ENCODE results near the gene PCED1B.

Gene PCED1B

DNA sequence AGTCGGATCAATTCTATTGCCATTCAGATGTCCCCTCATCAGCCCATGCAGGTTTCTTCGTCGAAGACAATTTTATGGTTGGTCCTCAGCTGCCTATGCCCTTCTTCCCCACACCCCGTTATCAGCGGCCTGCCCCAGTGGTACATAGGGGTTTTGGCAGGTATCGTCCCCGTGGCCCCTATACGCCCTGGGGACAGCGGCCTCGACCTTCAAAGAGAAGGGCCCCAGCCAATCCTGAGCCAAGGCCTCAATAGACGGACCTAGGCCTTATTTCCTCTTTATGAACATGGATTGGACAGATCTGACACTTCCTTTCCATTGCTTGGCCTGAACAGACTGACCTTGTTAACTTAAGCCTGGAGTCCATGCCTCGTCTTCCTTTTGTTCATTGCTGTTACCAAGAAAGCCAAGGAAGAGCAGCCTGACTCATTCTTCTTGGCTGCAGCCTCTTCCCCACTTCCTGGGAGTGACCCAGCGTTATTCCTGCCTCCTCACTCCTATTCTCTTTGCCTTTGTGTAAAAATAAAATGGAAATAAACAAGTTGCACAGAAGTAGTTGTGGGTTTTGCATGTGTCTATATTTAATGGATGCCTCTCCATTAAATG, 156.8 kb downstream of the PCED1B start:
- DNase-seq (ENCODE audit: low read depth), result no peak

DNA sequence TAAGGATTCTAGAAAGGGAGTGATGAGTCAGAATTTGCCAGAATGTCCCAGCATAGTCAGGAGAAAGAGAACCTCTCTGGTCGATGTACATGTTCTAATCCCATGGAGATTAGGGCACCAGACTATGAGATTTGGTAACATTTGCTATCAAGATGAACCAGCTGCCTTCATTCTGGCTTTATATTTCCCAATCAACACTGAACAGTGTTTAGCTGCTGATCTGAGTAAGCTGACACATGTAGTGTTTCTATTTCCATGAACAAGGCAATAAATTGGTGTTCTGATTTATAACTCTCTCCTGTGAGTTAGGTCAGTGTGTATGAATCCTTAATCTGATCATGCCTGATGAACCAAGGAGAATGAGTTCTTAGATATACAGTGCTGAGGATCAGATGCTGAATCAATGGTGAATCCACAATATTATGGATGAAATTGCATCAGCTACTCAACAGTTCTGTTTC, 158.4 kb downstream of the PCED1B start:
- DNase-seq (ENCODE audit: low read depth), result no peak

DNA sequence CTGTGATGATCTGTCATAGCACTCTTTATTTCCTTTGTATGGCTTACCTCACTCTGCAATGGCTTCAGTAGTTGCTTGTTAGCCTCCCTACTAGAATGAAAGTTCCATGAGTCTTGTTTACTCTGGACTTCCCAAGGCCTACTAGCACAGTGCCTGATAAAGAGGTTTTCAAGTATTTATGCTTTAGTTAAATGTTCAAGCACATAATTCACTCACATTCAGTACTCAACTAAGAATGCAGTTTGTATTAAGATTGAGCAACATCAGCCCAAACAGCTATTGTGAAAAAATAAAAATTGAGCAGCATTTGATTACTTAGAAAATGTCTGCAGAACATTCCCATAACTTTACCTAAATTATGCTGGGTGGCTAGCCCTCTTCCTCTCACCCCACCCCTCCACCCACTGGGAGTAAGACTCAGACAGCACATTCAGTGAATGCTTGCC, 159.3 kb downstream of the PCED1B start:
- no peak for DNase-seq (ENCODE audit: low read depth)

DNA sequence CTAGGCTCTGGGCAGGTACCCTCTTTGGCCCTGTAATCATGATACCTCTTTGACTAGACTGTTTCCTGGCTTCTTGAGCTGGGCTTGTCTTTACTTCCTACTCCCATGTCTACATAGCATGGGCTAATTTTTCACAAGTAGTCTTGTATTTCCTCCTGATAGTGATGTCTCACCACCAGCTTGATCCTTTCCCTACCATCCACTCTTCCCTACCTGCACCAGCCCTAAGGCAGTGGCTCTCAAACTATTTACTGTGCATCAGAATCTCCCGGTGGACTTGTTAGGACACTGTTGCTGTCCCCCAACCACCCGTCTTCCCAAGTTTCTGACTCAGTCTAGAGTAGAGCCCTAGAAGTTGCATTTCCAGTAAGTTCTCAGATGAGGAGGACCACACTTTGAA, 163.0 kb downstream of the PCED1B start:
- no peak for DNase-seq (ENCODE audit: low read depth)

DNA sequence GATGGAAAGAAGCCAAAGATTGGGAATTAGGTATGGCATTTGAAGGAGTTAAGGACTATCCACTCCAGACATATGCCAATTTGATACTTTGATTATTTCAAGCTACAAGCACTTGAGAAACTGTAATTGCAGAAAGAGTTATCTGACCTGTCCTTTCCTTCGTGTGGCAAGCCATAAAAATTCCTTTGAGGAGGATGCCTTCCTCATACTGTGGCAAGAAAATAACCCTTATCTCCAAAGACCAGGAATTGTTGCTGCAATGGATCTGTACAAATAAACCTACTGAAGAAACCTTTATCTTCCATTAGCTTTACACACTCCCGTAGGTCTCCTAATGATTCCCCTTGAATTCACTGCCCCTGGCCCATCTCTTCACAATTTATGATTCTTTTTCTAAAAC, 165.4 kb downstream of the PCED1B start:
- no peak for DNase-seq (ENCODE audit: low read depth)

DNA sequence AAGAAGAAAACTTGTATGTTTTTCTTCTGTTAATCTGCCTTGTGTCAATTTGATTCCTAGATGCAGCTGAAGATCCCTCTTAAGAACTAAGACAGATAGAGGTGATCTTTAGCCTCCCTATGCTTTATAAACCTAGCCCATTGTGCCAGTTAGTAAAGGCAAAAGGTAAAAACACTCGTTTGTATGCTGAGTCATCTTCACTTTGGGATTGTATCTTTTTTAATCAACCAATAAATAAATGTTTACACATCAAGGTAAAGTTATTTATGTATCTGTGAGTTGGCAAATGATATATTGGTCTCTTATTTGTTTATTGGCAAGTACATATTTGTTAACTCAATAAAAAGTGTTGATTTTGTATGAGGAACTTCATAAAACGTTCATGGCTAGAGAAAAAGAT, 166.2 kb downstream of the PCED1B start:
- DNase-seq (ENCODE audit: low read depth), result no peak

DNA sequence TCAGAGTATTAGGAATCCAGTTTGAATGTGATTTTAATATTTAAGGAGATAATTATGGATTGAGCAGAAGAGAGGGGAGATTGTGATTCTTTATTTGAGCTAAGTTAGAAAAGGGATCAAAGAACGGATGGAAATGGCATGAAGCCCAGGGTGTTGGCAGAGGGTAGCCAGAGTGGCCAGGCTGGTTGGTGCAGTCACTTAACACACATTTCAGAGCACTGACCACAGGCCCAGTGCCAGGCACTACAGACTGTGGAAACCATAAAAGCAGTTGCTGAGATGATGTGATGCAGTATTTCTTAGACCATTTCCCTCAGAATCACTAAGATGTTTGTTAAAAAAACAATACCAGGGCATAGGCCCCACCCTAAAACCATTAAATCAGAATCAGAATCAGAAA, 168.0 kb downstream of the PCED1B start:
- no peak for DNase-seq (ENCODE audit: low read depth)

DNA sequence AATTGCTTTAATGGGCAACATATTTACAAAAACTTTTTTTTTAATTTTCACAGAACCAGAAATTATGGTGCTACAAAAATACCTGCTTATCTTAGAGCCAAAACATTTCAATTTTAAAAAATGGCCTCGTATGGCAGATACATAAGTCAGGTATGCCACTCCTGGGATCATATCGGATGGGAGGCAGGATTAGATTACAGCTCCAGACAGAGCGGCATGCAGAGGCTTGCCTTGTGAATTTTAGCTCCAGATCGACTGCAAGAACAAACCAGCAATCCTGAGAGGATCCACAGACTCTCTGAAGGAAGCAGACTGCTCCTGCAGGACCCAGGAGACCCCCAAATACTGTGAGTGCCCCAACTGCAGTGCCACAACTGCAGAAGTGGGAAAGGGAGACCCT, 169.7 kb downstream of the PCED1B start:
- no peak for DNase-seq (ENCODE audit: low read depth)

DNA sequence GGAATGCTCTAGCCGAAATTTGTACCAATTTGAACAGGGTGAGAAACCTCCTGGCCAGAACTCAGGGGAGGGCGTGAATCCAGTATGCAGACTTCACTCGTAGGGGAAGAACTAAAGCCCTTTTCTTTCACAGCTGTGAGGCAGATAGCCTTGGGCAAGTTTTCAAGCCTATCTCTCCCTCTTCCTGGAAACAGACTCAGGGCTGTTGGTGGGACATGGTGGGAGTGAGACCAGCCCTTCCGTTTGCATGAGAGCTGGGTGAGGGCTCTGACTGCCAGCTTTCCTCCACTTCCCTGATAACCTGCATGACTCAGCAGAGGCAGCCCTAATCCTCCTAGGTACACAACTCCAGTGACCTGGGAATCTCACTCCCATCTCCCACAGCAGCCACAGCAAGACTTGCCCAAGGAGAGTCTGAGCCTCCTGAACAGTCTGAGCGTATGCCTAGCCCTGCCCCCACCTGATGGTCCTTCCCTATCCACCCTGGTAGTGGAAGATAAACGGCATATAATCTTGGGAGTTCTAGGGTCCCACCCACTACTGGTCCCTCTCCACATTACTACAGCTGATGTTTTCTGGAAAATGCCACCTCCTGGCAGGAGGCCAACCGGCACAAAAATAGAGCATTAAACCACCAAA, 170.4 kb downstream of the PCED1B start:
- DNase-seq (ENCODE audit: low read depth), result no peak

DNA sequence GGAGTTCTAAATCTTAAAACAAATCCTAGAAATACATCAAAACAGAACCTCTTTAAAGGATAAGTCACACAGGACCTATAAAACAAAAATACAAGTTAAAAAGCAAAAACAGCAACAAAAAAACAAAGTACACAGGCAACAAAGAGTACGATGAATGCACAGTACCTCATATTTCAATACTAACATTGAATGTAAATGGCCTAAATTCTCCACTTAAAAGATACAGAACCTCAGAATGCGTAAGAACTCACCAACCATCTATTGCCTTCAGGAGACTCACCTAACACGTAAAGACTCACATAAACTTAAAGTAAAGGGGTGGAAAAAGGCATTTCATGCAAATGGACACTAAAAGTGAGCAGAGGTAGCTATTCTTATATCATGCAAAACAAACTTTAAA, 172.5 kb downstream of the PCED1B start:
- DNase-seq (ENCODE audit: low read depth), result no peak

DNA sequence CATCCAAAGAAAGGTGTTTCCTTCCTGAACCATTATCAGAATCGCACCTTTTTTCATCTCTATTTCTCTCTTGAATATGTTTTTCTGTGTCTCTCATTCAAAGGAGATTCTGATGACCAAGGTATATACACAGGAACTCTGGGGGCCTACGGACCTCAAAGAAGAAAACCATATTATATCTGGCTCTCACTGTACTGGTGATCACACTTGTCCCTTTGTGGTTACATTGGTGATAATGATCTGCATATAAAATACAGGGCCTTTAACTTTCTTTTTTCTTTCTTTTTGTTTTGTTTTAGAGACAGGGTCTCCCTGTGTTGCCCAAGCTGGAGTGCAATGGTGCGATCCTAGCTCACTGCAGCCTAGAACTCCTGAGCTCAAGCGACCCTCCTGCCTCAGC, 185.5 kb downstream of the PCED1B start:
- no peak for DNase-seq (ENCODE audit: low read depth)

DNA sequence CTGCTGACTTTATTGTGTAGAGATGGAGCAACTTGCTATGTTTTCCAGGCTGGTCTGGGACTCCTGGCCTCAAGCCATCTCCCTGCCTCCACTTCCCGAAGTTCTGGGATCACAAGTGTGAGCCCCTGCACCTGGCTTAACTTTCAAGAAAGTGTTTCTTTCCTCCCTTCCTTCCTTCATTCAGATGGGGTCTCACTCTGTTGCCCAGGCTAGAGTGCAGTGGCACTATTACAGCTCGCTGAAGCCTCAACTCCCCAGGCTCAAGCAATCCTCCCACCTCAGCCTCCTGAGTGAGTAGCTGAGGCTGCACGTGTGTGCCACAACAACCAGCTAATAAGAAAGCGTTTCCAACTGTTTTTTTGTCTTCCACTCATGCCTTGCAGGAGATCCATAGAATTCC, 186.0 kb downstream of the PCED1B start:
- no peak for DNase-seq (ENCODE audit: low read depth)

DNA sequence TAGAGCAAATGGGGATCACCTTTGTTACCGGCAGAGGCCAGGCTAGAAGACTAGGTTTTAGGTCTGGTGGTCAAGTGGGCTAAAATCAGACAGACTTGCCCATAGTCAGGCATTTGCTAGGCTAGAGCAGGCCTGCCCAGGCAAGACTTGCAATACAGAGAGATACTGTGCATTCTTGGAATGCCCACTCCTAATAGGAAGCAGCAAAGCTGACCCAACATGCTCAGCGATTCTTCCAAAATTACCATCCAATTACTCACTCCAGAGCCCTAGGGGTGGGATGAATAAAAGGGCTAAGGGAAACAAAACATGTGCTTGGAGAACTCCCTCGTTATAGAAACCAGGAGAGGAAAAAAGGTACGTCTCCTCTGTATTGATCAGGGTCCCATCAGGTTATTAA, 188.2 kb downstream of the PCED1B start:
- DNase-seq (ENCODE audit: low read depth), result no peak

DNA sequence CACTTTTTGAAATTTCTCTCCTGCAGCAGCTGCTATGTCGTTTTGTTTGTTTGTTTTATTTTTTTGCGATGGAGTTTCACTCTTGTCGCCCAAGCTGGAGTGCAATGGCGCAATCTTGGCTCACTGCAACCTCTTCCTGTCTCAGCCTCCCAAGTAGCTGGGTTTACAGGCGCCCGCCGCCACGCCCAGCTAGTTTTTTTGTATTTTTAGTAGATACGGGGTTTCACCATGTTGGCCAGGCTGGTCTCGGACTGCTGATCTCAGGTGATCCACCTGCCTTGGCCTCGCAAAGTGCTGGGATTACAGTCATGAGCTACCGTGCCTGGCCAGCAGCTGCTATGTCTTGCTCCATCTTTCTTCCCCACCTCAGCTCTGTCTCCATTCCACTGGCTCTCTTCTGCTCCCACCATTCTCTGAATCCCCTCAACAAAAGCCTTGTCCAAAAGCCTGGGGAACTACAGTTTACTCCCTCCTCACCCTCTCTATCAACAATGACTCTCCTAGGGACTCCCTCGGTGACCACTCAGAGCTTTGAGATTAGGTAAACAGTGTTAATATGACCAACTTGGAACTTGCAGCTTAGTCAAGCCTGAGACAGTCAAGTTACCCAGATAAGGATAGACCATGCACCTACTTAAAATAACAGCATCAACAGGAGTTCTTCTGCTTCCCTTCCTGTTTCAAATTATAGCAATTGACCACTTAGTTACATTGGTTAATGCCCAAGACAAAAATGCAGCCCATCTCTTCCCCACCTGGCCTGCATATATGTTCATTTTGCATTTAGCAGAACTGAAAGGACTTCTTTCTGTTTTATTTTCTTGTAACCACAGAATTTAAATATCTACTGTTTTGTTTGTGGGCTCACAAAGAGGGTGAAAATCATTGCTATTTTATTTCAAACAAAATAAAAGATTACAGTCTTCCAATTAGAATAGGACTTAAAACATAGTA, 189.4 kb downstream of the PCED1B start:
- no peak for DNase-seq (ENCODE audit: low read depth)

DNA sequence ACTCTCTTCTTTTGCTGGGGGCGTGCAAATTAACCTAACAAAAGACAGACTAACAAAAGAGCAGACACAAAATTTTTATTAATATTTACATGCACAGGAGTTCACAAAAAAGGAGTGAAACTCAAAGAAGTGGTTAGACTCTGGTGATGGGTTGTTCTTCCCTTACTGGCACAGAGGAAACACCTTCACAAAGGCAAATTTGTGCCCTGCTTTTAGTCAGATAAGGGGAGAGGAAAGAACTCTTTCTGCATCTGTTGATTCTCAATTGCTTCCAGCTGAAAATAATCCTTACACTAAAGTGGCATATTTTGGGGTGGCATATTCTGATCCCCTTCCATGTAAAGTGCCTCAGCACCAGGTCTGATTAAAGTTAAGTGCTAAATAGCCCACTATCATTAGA, 190.5 kb downstream of the PCED1B start:
- no peak for DNase-seq (ENCODE audit: low read depth)

DNA sequence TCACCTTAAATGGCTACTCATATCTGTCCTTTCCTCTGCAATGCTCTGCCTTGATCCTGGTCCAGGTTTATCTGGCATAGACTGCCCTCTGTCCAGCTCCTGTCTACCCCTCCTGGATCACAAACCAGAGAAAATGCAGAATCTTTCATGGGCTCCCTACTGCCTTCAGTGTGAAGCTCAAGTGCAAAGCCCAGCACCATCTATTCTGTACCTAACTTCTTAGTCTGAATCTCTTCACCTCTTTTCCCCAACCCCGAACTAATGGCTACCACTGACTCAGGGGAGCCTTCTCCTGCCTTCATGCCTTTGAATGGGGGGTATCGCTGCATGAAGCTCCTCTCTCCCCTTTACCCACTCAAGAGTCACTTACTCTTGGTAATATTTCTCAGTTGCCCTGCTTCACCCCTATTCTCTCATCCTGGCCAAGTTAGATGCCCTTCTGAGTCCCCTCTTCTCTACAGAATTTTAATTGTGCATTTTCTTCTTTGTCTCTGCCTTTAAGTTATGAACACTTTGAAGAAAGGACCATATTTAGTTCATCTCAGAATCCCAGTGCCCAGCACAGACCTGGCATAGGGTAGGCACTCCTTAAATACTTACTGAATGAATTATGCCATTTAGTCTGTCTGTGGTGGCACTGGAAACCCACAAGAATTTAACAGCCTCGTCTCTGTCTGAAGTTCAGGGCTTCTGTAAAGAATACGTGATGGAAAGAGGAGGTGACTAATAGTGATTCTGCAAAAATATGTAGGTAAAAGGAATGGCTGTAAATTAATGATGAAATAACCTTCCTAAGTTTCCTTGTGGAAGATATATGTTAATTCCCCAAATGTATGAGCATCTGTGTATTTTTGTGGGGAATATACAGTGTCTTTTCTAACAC, 191.6 kb downstream of the PCED1B start:
- no peak for DNase-seq (ENCODE audit: low read depth)

DNA sequence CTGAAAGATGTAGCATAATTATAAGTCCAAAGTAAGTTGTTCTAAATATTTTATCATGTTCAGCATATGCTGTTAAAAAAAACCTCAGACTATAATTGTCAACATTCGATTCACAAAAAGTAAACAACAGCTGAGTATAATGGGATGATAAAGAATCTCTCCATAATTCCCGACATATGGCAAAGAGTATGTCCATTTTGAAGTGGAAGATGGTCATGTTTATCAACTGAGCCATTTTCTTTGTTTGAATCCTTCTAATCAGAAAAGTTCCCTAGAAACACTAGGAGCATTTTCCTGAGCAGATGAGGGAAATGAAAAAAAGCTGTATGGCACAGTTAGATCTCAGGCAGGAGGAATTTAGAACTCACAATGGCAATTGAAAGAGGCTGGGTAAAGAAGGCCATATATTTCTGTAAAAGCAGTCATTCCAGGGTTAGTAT, 192.4 kb downstream of the PCED1B start:
- DNase-seq (ENCODE audit: low read depth), result no peak

DNA sequence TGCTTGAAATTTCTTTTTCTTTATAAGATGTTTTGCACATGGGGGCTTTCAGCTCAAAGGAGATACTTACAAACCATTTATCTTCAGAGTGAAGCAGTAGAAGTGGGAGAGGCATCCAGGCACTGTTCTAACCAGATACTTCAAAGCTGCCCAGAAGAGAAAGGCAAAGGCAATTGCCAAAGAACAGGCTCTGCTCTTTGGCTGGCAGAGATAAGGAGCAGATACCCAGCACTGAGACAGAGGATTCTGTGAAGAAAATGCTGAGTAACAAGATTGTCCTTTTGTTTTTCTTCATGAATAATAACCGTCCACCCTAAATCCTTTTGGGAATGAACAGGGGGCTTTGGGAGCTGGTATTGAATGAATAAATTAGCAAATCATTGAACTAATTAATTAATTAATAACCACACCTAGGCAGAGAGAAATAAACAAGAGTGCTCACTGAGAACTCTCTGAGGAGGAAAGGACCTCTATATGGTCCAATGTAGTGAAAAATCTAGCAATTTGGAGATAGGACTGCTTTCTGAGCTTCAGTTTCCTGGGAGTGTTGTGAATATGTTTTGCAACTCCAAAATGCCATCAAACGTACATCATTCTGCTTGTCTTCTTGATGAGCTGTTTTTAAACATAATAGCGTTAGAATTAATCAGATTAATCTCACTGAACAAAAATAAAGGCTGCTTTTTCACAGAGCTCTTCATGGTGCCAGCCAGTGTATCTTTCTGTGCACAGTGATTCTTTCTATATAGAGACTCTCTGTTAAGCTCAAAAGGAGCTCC, 193.2 kb downstream of the PCED1B start:
- DNase-seq (ENCODE audit: low read depth), result no peak

DNA sequence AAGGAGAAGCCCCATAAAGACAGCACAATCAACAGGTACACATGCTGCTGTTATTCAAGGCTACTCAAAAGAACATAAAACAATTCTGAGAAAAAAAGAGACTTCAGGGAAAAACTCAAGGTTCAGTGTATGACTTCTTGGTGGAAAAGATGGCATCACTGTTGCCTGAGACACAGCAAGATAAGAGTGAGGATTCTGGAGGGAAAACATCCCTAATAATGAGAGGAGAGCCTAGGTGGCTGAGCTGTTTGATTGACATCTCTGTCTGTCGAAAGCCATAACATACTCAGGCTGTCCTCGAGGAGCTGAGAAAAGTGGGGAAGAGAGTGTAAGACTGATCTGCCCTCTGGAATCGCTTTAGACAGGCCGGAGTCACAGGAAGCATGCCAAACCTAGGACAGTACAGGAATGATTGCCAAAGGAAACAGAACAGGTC, 193.8 kb downstream of the PCED1B start:
- DNase-seq (ENCODE audit: low read depth), result no peak

DNA sequence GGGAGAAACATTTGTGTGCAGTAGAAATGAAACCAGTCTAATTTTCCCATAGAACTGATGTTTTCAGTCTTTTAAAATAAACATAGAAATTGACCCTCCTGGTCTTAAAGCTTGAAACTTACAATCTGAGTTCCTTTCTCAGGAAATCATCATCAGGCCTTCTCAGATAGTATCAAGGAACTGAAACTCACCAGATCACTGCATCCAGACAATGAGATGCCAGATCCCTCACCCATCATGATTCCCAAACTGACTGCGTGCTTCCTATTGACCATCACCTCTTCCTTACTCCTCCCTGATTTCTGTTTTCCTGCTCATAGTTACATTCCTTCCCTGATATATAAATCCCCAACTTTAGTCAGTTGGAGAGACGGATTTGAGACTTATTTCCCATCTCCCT, 195.3 kb downstream of the PCED1B start:
- no peak for DNase-seq (ENCODE audit: low read depth)

DNA sequence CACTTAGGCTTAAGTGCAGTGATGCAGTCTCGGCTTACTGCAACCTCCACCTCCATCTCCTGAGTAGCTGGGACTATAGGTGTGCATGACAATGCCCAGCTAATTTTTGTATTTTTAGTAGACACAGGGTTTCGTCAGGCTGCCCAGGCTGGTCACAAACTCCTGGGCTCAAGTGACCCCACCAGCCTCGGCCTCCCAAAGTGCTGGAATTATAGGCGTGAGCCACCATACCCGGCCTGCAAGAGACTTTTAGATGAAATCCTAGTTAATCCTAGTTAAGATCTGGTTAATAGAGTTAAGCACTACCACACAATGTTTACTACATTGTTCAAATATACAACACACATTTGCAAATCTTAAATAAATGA, 196.8 kb downstream of the PCED1B start:
- DNase-seq (ENCODE audit: low read depth), result no peak
